ENCODE results near the gene SF3B3. TPM values are rescaled to one million over a fixed set of nuclear protein-coding genes. Genes with fewer than 3 reads are reported as not detected.

Gene SF3B3
- total RNA-seq, 1 experiment from 2014 or later, result 403 TPM

DNA sequence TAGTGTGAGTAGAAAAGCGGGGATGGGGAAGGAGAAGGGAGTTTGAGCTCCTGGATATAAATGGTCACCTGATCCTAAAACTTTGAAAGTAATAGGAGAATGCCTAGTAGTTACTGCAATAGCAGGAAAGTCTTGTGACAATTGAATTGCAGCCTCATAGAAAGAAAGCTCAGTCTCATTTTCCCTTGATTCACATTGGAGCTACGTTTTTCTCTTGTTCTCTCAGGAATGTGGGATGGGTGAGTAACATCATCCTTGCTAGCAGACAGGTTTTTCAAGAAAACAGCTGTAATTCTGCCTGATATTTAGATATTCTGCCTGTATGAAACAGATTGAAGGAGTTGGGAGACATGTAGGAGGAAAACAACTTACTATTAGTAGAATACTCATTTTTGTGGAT lies 25.3 kb downstream of the SF3B3 start:
- CTCF ChIA-PET, result no interaction called here
- TF ChIP-seq, protein P1, sequence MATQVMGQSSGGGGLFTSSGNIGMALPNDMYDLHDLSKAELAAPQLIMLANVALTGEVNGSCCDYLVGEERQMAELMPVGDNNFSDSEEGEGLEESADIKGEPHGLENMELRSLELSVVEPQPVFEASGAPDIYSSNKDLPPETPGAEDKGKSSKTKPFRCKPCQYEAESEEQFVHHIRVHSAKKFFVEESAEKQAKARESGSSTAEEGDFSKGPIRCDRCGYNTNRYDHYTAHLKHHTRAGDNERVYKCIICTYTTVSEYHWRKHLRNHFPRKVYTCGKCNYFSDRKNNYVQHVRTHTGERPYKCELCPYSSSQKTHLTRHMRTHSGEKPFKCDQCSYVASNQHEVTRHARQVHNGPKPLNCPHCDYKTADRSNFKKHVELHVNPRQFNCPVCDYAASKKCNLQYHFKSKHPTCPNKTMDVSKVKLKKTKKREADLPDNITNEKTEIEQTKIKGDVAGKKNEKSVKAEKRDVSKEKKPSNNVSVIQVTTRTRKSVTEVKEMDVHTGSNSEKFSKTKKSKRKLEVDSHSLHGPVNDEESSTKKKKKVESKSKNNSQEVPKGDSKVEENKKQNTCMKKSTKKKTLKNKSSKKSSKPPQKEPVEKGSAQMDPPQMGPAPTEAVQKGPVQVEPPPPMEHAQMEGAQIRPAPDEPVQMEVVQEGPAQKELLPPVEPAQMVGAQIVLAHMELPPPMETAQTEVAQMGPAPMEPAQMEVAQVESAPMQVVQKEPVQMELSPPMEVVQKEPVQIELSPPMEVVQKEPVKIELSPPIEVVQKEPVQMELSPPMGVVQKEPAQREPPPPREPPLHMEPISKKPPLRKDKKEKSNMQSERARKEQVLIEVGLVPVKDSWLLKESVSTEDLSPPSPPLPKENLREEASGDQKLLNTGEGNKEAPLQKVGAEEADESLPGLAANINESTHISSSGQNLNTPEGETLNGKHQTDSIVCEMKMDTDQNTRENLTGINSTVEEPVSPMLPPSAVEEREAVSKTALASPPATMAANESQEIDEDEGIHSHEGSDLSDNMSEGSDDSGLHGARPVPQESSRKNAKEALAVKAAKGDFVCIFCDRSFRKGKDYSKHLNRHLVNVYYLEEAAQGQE (IDR thresholded peaks at IDR 0.05; ENCODE audit: low read depth), result no peak
- TF ChIP-seq SRF (IDR thresholded peaks at IDR 0.05; ENCODE audit: low read depth) (no peak), EZH2 (IDR thresholded peaks at IDR 0.05) (no peak), POLR2A (IDR thresholded peaks at IDR 0.05; ENCODE audit: borderline replicate concordance, extremely low read depth, insufficient read depth, insufficient read length) (no peak), ZNF274 (IDR thresholded peaks at IDR 0.05; ENCODE audit: low read depth, low read length) (no peak), ELF1 (IDR thresholded peaks at IDR 0.05; ENCODE audit: borderline replicate concordance, low read depth) (no peak), ZFX (IDR thresholded peaks at IDR 0.05) (no peak), YY1 (IDR thresholded peaks at IDR 0.05; ENCODE audit: extremely low read depth, insufficient replicate concordance, low read depth, low read length) (no peak), SP1 (IDR thresholded peaks at IDR 0.05; ENCODE audit: low read depth) (no peak), FOSL1 (IDR thresholded peaks at IDR 0.05; ENCODE audit: low read depth) (no peak), CBX3 (IDR thresholded peaks at IDR 0.05; ENCODE audit: low read depth) (no peak), EGR1 (IDR thresholded peaks at IDR 0.05; ENCODE audit: low read depth) (no peak), CTCF (IDR thresholded peaks at IDR 0.05 in 2 of 3, conservative IDR thresholded peaks at IDR 0.05 in 1 of 3; ENCODE audit: borderline replicate concordance in 1 of 3, insufficient read depth in 1 of 3, low read depth in 2 of 3, low read length in 2 of 3) (no peak), EZH2phosphoT487 (IDR thresholded peaks at IDR 0.05; ENCODE audit: borderline replicate concordance) (no peak), TCF7L2 (IDR thresholded peaks at IDR 0.05; ENCODE audit: borderline replicate concordance, extremely low read depth, insufficient read depth, insufficient read length) (no peak), RAD21 (IDR thresholded peaks at IDR 0.05; ENCODE audit: low read depth) (no peak)
- no peaks in the 10 kb centered on the region for H3K9me3 ChIP-seq (ENCODE audit: control insufficient read depth in 1 of 2, insufficient read depth in 1 of 2, low read depth in 1 of 2, low read length in 2 of 2)
- H3K79me2 ChIP-seq (ENCODE audit: insufficient read depth, low read length), result peaks cover 100% of the 10 kb centered on the region
- TSS peak; percentile 18 for BruUV-seq (replicated peaks)
- no peaks in the 10 kb centered on the region for H3K4me1 ChIP-seq (ENCODE audit: control insufficient read depth in 1 of 2, insufficient read depth in 2 of 2, low read length in 2 of 2)
- no peak overlapping the region for H3K27ac ChIP-seq (ENCODE audit: low read depth, low read length)
- intact Hi-C loops (cut with micrococcal nuclease), result no loop called here
- RAD21 ChIA-PET (ENCODE audit: low non-redundant PET in 1 of 2, low total read pairs in 2 of 2, uncharacterized antibody in 2 of 2, unreplicated experiment in 2 of 2), result no interaction called here
- no peak overlapping the region for H3K4me3 ChIP-seq (replicated peaks in 1 of 2; ENCODE audit: low read depth in 1 of 2, low read length in 2 of 2)
- H2AFZ ChIP-seq (ENCODE audit: low read depth, low read length, poor library complexity, severe bottlenecking), result no peak overlapping the region
- POLR2A ChIA-PET, result no interaction called here
- H4K20me1 ChIP-seq (ENCODE audit: insufficient read depth), result peaks cover 33% of the 10 kb centered on the region; the same call in 1 of the 2 replicates
- H3K36me3 ChIP-seq (ENCODE audit: control insufficient read depth in 1 of 2, insufficient read depth in 2 of 2, low read length in 2 of 2), result peaks cover 72 to 83% of the 10 kb centered on the region in 2 experiments
- no peak overlapping the region for H3K9ac ChIP-seq (ENCODE audit: low read length)
- no peaks in the 10 kb centered on the region for H3K27me3 ChIP-seq (ENCODE audit: insufficient read depth, low read length)
- DNase-seq (ENCODE audit: low read depth, low spot score), result no peak
- no peak overlapping the region for H3K4me2 ChIP-seq (ENCODE audit: low read length)
- H3K9me2 ChIP-seq (ENCODE audit: insufficient read depth), result no peaks in the 10 kb centered on the region
- ATAC-seq, result no peak
